K562 (cell line): ENCODE data around the gene TOGARAM2. TPM values are rescaled to one million over a fixed set of nuclear protein-coding genes. Genes with fewer than 3 reads are reported as not detected.

Experiments used
- CTCF ChIP-seq, 3 experiments: IDR thresholded peaks in 2 of 3; conservative IDR thresholded peaks in 1 of 3; 2 replicates each; pipeline ENCODE4 v1.5.1; 2011 to 2012; ENCODE audit warnings: low read length in 3 of 3, mild to moderate bottlenecking in 3 of 3, control low read depth in 2 of 3, improper control_type of control experiment in 1 of 3, inconsistent platforms in 1 of 3, low read depth in 1 of 3, mixed read lengths in 1 of 3, moderate library complexity in 1 of 3; ENCODE audit not compliant: insufficient read depth in 2 of 3
- CTCFL ChIP-seq: IDR thresholded peaks from 2 replicates; pipeline ENCODE4 v1.6.1; 2011; ENCODE audit warnings: borderline replicate concordance, low read depth, mild to moderate bottlenecking, moderate library complexity, low read length; ENCODE audit not compliant: insufficient read depth, poor library complexity, severe bottlenecking
- DEAF1 ChIP-seq: fragments of 450-650 bp; formaldehyde crosslinking; IDR thresholded peaks from 2 replicates; pipeline ENCODE4 v1.4.0; 2020; ENCODE audit warnings: mild to moderate bottlenecking, moderate library complexity
- RAD21 ChIP-seq, 2 experiments: fragments of 250-450 bp in 1 of 2; fragments of 450-650 bp in 1 of 2; sonication (Bioruptor Pico) in 1 of 2; formaldehyde crosslinking in 1 of 2; IDR thresholded peaks in 1 of 2; conservative IDR thresholded peaks in 1 of 2; 2 replicates each; pipeline versions ENCODE4 v1.4.0 to v1.8.0; 2020 to 2022; ENCODE audit warnings: mild to moderate bottlenecking in 2 of 2, moderate library complexity in 1 of 2
- REST ChIP-seq, 2 experiments: fragments of 450-650 bp; formaldehyde crosslinking in 1 of 2; IDR thresholded peaks; 2 replicates each; pipeline versions ENCODE4 v1.4.0 to v1.6.1; 2014 to 2020; ENCODE audit warnings: mild to moderate bottlenecking in 2 of 2, borderline replicate concordance in 1 of 2, low read depth in 1 of 2
- ZNF224 ChIP-seq: sonication (generic); formaldehyde crosslinking; IDR thresholded peaks from 2 replicates; pipeline ENCODE4 v1.8.0; 2022; ENCODE audit warnings: mild to moderate bottlenecking, missing genetic modification reagents
- ZSCAN32 ChIP-seq: fragments of 450-650 bp; formaldehyde crosslinking; IDR thresholded peaks from 2 replicates; pipeline ENCODE4 v1.4.0; 2020; ENCODE audit warnings: mild to moderate bottlenecking, moderate library complexity
- polyA plus RNA-seq, 8 experiments: library from polyadenylated mRNA; depleted of rRNA in 4 of 8; stranded (reverse) in 5 of 8; unstranded in 3 of 8; fragments of >200 nt; fragmentation: Nextera tagmentation in 2 of 8; fragmentation: Illumina TruSeq in 1 of 8; extraction: Ambion mirVana in 2 of 8; extraction: Trizol in 1 of 8; gene quantifications; 2 replicates each; pipeline versions ENCODE4 v1.2.1 to v1.2.3, GENCODE V29; 2011 to 2014; ENCODE audit warnings: inconsistent platforms in 1 of 8, missing spikeins in 1 of 8
- total RNA-seq, 7 experiments: library from RNA; depleted of rRNA in 6 of 7; stranded (reverse); fragments of >200 nt in 6 of 7; fragmentation: Illumina TruSeq in 2 of 7; extraction: Trizol in 2 of 7; gene quantifications; 2 replicates each; pipeline versions ENCODE4 v1.2.1 to v1.2.3, GENCODE V29; 2011 to 2021; ENCODE audit warnings: low replicate concordance in 1 of 7

The TOGARAM2 gene
- total and polyA plus RNA-seq, 9 of the 15 experiments (the other 6 are each of a cell fraction or from before 2014, with no cell fraction given) = not detected

- TF ChIP-seq DEAF1 (CRISPR knock-in tag) (0 out of 2 replicates have a peak, but pooled peaks have one; percentile 11), RAD21 (CRISPR knock-in tag; conservative IDR thresholded peaks at IDR 0.05 in 1 of 2, IDR thresholded peaks at IDR 0.05 in 1 of 2) (peak; percentile 56 to 65), CTCFL (peak; percentile 33), ZSCAN32 (no peak), ZNF224 (CRISPR knock-in tag) (no peak), REST (IDR thresholded peaks at IDR 0.05; ENCODE audit: borderline replicate concordance) (peak; percentile 31; the same call in 1 of the 2 replicates), REST (CRISPR knock-in tag; IDR thresholded peaks at IDR 0.05; ENCODE audit: low read depth) (no peak), CTCF (IDR thresholded peaks at IDR 0.05 in 2 of 3, conservative IDR thresholded peaks at IDR 0.05 in 1 of 3; ENCODE audit: insufficient read depth in 2 of 3, low read depth in 1 of 3, low read length in 3 of 3) (peak; percentile 54 to 61 (median 59))
- TF ChIP-seq, all 486 proteins: peak for 6
Measured at GRCh38 chr2:28956890-28957289, 24.2 kb upstream of the TOGARAM2 start (continued).
